ENCODE measurements around the gene CEL. TPM values are rescaled to one million over a fixed set of nuclear protein-coding genes. Genes with fewer than 3 reads are reported as not detected.

Gene CEL
- total RNA-seq, 1 experiment from 2014 or later, result 6.9 TPM

GRCh38 chr9:133089271-133089671, 27.5 kb downstream of the CEL start:
- H3K27ac ChIP-seq (ENCODE audit: low read depth, low read length), result no peak overlapping the region
- H3K9ac ChIP-seq (ENCODE audit: low read length), result no peak overlapping the region
- ATAC-seq, result peak; percentile 52
- TF ChIP-seq SIN3A (IDR thresholded peaks at IDR 0.05; ENCODE audit: low read depth), result no peak
- no peak for TF ChIP-seq MAX (IDR thresholded peaks at IDR 0.05)
- ChIA-PET POLR2A (no interaction called here), RAD21 (ENCODE audit: low non-redundant PET in 1 of 2, low total read pairs in 2 of 2, uncharacterized antibody in 2 of 2, unreplicated experiment in 2 of 2) (no interaction called here), CTCF (no interaction called here)
- H3K9me3 ChIP-seq (ENCODE audit: control insufficient read depth in 1 of 2, insufficient read depth in 1 of 2, low read depth in 1 of 2, low read length in 2 of 2), result no peaks in the 10 kb centered on the region
- H3K27me3 ChIP-seq (ENCODE audit: insufficient read depth, low read length), result no peaks in the 10 kb centered on the region
- intact Hi-C loops (cut with micrococcal nuclease), result no loop called here
- no peaks in the 10 kb centered on the region for H4K20me1 ChIP-seq (ENCODE audit: insufficient read depth)
- H2AFZ ChIP-seq (ENCODE audit: low read depth, low read length, poor library complexity, severe bottlenecking), result no peak overlapping the region
- no peaks in the 10 kb centered on the region for H3K4me1 ChIP-seq (ENCODE audit: control insufficient read depth in 1 of 2, insufficient read depth in 2 of 2, low read length in 2 of 2)
- no TSS peak for BruUV-seq (replicated peaks)
- no peaks in the 10 kb centered on the region for H3K36me3 ChIP-seq (ENCODE audit: control insufficient read depth in 1 of 2, insufficient read depth in 2 of 2, low read length in 2 of 2)
- H3K9me2 ChIP-seq (ENCODE audit: insufficient read depth), result no peaks in the 10 kb centered on the region
- no peak overlapping the region for H3K4me3 ChIP-seq (replicated peaks in 1 of 2; ENCODE audit: low read depth in 1 of 2, low read length in 2 of 2)
- H3K79me2 ChIP-seq (ENCODE audit: insufficient read depth, low read length), result no peaks in the 10 kb centered on the region
- DNase-seq (ENCODE audit: low read depth, low spot score), result no peak
- no peak overlapping the region for H3K4me2 ChIP-seq (ENCODE audit: low read length)

GRCh38 chr9:133090187-133090586, 28.4 kb downstream of the CEL start:
- Histone ChIP-seq H3K4me3 (replicated peaks in 1 of 2; ENCODE audit: low read depth in 1 of 2, low read length in 2 of 2) (no peak overlapping the region), H3K27ac (ENCODE audit: low read depth, low read length) (no peak overlapping the region), H3K27me3 (ENCODE audit: insufficient read depth, low read length) (no peaks in the 10 kb centered on the region), H3K9me2 (ENCODE audit: insufficient read depth) (no peaks in the 10 kb centered on the region), H3K79me2 (ENCODE audit: insufficient read depth, low read length) (no peaks in the 10 kb centered on the region), H2AFZ (ENCODE audit: low read depth, low read length, poor library complexity, severe bottlenecking) (no peak overlapping the region), H3K9ac (ENCODE audit: low read length) (no peak overlapping the region), H3K4me1 (ENCODE audit: control insufficient read depth in 1 of 2, insufficient read depth in 2 of 2, low read length in 2 of 2) (no peaks in the 10 kb centered on the region), H3K9me3 (ENCODE audit: control insufficient read depth in 1 of 2, insufficient read depth in 1 of 2, low read depth in 1 of 2, low read length in 2 of 2) (no peaks in the 10 kb centered on the region; a peak in 2 of 4 replicates), H4K20me1 (ENCODE audit: insufficient read depth) (no peaks in the 10 kb centered on the region), H3K4me2 (ENCODE audit: low read length) (no peak overlapping the region), H3K36me3 (ENCODE audit: control insufficient read depth in 1 of 2, insufficient read depth in 2 of 2, low read length in 2 of 2) (no peaks in the 10 kb centered on the region)
- RAD21 ChIA-PET (ENCODE audit: low non-redundant PET in 1 of 2, low total read pairs in 2 of 2, uncharacterized antibody in 2 of 2, unreplicated experiment in 2 of 2), result no interaction called here
- intact Hi-C loops (cut with micrococcal nuclease), result no loop called here
- CTCF ChIA-PET, result no interaction called here
- no peak for ATAC-seq
- no TSS peak for BruUV-seq (replicated peaks)
- POLR2A ChIA-PET, result no interaction called here
- DNase-seq (ENCODE audit: low read depth, low spot score), result no peak
- TF ChIP-seq ZNF274 (IDR thresholded peaks at IDR 0.05; ENCODE audit: low read depth, low read length) (no peak), CTCF (IDR thresholded peaks at IDR 0.05 in 2 of 3, conservative IDR thresholded peaks at IDR 0.05 in 1 of 3; ENCODE audit: borderline replicate concordance in 1 of 3, insufficient read depth in 1 of 3, low read depth in 2 of 3, low read length in 2 of 3) (no peak), CBX3 (IDR thresholded peaks at IDR 0.05; ENCODE audit: low read depth) (no peak), YY1 (IDR thresholded peaks at IDR 0.05; ENCODE audit: extremely low read depth, insufficient replicate concordance, low read depth, low read length) (no peak)
